Sciatic nerve (tissue), 2 donors: ENCODE data around the gene RGCC. TPM values are rescaled to one million over a fixed set of nuclear protein-coding genes. Genes with fewer than 3 reads are reported as not detected.

Experiments used
- ATAC-seq: fragments of 200-7000 bp; cut with Tn5 transposase; one replicate; pipeline ENCODE4 v1.9.1; 2020; ENCODE audit warnings: mild to moderate bottlenecking, moderate library complexity
- DNase-seq: peaks from one replicate; pipeline ENCODE4 v3.0.0-alpha.2; 2020; ENCODE audit warnings: low spot score
- intact Hi-C: fragments of 100-400 bp; cut with DNase I; formaldehyde crosslinking; loops from one replicate; pipeline ENCODE4 v1.14.2; 2022
- total RNA-seq: library from RNA; stranded (reverse); fragmentation: NEBNext Ultra II Directional; extraction: Animal tissue kit (Norgen Biotek cat#: 25700); gene quantifications from one replicate; pipeline ENCODE4 v1.2.1, GENCODE V29; 2021
- donor health status: DM: no; HTN: no; CAD: no.
- donor health status: DM: no; HTN: no; CAD: no.

Gene RGCC
- total RNA-seq, 1 donor from 2014 or later, result 138 TPM

GRCh38 chr13:41434831-41435520 is 22.4 kb upstream of the RGCC start:
- ATAC-seq, result no peak
- intact Hi-C loops, result no loop called here
- no peak for DNase-seq

DNA sequence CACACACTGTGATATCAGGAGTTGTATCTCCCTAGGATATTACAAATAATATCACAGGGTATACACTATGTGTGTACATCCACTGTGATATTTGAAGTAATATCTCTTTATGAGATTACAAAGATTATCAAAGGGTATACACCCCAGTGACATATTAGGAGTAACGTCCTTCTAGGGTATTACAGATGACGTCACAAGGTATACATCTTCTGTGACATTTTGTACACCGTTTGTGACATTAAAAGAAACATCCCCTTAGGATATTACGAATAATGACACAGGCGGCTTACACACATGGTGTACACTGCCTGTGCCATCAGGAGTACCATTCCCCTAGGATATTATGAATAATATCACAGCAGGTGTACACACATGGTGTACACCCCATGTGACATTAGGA is 13.4 kb upstream of the RGCC start:
- no peak for DNase-seq
- no peak for ATAC-seq
- intact Hi-C loops, result no loop called here

DNA sequence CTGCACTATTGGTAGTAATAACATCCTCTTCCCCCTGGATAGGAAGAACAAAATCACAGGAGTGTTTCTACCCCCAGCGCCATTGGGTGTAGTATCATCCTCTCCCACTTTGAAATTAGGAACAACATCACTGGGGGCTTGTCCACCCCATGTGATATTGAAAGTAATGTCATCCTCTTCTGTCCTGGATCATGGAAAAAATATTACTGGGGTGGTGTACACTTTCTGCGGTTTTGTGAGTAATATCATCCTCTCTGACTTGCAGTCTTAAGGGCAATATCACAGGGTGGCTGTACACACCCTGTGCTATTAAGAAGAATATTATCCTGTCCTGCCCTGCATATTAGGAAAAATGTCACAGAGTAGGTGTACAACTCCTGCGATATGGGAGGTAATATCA is 4.9 kb upstream of the RGCC start:
- ATAC-seq, result no peak
- DNase-seq, result no peak
- intact Hi-C loops, result loop anchor here (10.0 kb wide), 1 partner anchor 192 kb away; no protein-coding TSS in a partner anchor

GRCh38 chr13:41453620-41454019 is 3.7 kb upstream of the RGCC start:
- intact Hi-C loops, result loop anchor here (10.0 kb wide), 1 partner anchor 191 kb away; no protein-coding TSS in a partner anchor
- ATAC-seq, result no peak
- no peak for DNase-seq

- DNase-seq (no peak), ATAC-seq (no peak)
- intact Hi-C loops, result loop anchor here (10.0 kb wide), 1 partner anchor 191 kb away; no protein-coding TSS in a partner anchor
Measured at GRCh38 chr13:41454170-41454569, 3.2 kb upstream of the RGCC start.

GRCh38 chr13:41455725-41456419 is 1.5 kb upstream of the RGCC start:
- ATAC-seq, result no peak
- intact Hi-C loops, result loop anchor here (10.0 kb wide), 1 partner anchor 189 kb away; no protein-coding TSS in a partner anchor

DNA sequence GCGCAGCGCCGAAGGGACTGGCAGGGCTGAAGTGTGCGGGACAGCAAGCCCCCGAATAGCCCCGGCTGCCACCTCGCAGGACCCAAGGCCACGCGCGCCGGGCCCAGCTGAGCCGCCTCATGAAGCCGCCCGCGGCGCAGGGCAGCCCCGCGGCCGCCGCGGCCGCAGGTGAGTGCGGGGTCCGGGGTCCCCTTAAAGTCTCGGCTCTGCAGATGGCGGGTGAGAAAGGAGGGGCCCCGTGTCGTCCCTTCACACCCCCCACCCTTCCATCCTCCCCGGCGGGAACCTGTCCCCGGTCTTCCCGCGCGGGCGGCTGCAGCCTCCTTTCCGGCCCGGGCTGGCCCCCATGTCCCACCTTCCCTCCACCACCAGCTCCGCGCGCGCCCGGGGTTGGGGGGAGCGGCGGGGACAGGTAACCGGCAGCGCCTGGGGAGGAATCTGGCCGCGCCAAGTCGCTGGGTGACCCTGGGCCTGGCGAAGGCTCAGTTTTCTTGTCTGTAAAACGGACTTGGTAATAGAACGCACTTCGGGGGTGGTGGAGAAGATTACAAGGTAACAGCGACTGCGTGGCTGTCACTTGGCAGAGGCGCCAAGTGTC is 338 bp downstream of the RGCC start:
- ATAC-seq, result peak; percentile 6
- no peak for DNase-seq
- intact Hi-C loops, result loop anchor here (2.0 to 10.0 kb wide), 2 partner anchors 45 to 187 kb away; no protein-coding TSS in a partner anchor

More at GRCh38 chr13:41455725-41456419, 1.5 kb upstream of the RGCC start:
- DNase-seq, result no peak

DNA sequence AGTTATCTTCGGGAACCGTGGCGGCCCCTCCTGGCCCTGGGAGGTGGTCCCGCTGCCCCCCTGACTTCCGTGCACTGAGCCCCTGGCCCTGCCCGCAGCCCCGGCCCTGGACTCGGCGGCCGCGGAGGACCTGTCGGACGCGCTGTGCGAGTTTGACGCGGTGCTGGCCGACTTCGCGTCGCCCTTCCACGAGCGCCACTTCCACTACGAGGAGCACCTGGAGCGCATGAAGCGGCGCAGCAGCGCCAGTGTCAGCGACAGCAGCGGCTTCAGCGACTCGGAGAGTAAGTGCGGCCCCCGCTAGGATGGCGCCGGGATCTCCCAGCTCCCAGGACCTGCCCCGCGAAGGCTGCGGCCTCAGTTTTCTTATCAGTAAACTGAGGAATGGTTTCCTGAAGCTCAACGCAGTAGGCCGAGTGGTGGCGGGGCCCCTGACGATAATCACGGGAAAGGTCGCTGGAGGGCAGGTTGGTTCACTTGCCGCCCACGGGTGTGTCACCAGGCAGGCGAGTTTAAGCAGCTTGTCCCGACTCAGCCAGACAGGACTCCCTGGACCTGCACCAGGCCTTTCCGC is 924 bp downstream of the RGCC start:
- intact Hi-C loops, result loop anchor here (2.0 to 10.0 kb wide), 2 partner anchors 45 to 187 kb away; no protein-coding TSS in a partner anchor
- DNase-seq (no peak), ATAC-seq (peak; percentile 33)

DNA sequence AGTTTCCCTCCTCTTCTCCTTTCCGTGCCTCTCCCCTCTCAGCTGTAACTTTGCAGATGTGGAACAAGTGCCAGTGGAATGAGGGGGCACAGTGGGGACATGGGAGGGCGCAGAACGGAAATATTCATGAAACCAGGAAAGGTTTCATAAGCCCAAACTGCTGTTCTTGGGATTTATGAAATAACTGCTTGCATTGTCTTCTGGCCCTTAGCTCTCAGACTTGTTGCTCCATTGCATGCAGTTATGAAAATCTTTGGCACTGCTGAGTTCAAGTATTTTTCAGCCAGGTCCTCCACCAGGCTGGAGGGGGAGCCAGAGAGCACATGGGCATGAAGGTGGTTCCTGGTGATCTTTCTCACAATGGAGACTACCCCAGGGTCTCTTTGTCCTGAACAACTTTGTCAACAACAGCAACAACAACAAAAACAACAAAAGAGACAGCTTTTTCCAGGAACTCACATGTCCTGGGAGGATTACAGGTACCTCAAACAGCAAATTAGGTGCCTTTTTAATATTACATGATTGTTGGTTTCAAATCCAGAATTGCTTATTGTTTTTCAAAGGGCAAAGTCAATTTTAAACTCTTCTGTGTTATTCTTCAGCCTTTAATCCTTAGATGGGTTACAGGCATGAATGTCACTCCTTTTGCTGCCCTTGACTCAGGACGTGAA is 1.5 kb downstream of the RGCC start:
- intact Hi-C loops, result loop anchor here (2.0 to 10.0 kb wide), 2 partner anchors 46 to 186 kb away; no protein-coding TSS in a partner anchor
- DNase-seq (no peak), ATAC-seq (peak; percentile 49)

DNA sequence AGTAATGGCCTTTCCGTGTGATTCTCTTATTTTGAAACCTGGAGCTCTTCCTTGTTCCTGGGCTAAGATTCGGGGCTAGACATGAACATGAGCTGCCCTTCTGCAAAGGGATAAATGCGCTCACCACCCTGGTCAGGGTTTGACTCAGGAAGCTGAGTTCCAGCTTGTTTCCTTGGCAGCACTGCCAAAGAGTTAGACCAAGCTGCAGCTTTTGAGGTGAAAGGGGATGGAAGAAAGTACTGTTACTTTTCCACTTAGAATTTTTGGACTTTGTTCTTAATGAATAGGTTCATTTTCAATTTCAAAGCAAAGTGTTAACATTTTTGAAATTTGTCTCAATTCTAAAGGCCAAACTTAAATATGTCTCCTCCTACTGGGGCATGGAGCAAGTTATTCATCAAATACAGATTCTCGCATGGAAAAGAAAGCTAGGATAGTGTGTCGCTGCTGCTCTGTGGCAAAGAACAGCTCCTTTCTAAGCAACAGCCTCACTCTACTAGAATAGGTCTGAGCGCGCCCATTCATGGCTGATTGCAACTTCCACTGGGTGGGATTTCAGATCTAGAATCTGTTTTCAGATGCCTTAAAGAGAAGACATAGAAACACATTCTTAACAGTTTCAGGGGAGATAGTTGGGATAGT is 2.2 kb downstream of the RGCC start:
- intact Hi-C loops, result loop anchor here (2.0 to 10.0 kb wide), 2 partner anchors 47 to 185 kb away; no protein-coding TSS in a partner anchor
- no peak for ATAC-seq
- no peak for DNase-seq

DNA sequence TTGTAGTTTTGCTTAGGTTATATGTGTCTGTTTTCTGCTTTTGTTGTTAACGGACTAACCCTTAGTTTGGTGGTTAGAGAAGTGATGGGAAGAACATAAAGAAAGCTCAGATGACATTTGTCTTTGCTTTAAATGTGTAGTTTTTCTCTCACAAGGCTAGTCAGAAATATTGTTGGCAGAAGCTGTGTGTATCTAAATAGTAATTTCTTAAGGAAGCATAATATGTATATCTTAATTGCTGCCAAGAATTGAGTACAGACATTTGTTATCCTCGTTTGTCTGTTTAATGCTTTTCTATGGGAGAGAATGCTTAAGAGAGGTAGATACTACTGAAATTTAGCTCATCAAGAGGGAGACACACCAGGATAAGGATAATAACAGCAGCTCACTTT is 2.7 kb downstream of the RGCC start:
- no peak for DNase-seq
- no peak for ATAC-seq
- intact Hi-C loops, result no loop called here

GRCh38 chr13:41460930-41461329 is 3.6 kb downstream of the RGCC start:
- DNase-seq (no peak), ATAC-seq (no peak)
- intact Hi-C loops, result no loop called here

GRCh38 chr13:41461527-41462139 is 4.3 kb downstream of the RGCC start:
- DNase-seq (no peak), ATAC-seq (no peak)
- intact Hi-C loops, result no loop called here

GRCh38 chr13:41462427-41462826 is 5.1 kb downstream of the RGCC start:
- DNase-seq (no peak), ATAC-seq (no peak)
- intact Hi-C loops, result no loop called here

- intact Hi-C loops, result no loop called here
- ATAC-seq, result peak; percentile 5
Measured at GRCh38 chr13:41463838-41464602, 6.7 kb downstream of the RGCC start.

GRCh38 chr13:41465241-41465847 is 8.0 kb downstream of the RGCC start:
- ATAC-seq (peak; percentile 70), DNase-seq (no peak)
- intact Hi-C loops, result no loop called here

More at GRCh38 chr13:41463838-41464602, 6.7 kb downstream of the RGCC start:
- no peak for DNase-seq

GRCh38 chr13:41465898-41466320 is 8.6 kb downstream of the RGCC start:
- intact Hi-C loops, result no loop called here
- no peak for DNase-seq

More at GRCh38 chr13:41465898-41466320, 8.6 kb downstream of the RGCC start:
- ATAC-seq, result peak; percentile 26
